ENCODE measurements around the gene OCIAD2.

OCIAD2 gene

DNA sequence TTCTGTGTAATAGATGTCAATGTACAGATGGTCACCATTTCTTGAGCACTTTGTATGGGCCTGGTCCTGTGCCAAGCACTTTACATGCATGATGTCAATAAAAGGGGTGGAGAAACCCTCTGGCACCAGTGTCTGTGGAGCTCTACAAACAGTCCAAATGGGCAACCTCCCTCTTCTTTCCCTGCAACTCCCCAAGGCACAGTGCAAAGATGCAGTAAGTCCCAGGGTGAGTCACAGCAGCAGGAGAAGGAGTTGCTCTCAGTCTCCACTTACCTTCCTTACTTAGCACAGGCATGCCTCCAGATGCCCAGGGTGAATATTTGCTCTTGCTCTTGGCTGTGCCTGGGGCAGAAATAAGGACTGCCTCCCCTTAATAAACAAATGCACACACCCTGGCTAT, 4.3 kb downstream of the OCIAD2 start:
- peaks cover 0 to 8% of the 10 kb centered on the region in 2 experiments; a peak in 1 of 3 replicates for H3K36me3 ChIP-seq (ENCODE audit: control insufficient read depth in 2 of 2, insufficient read depth in 1 of 2, low read length in 2 of 2)
- H3K9me3 ChIP-seq (ENCODE audit: control insufficient read depth, insufficient read depth, low read depth, low read length), result no peaks in the 10 kb centered on the region
- POLR2A ChIA-PET, result no interaction called here
- no peak overlapping the region for H3K4me3 ChIP-seq (ENCODE audit: low read depth, low read length)
- TF ChIP-seq ZFP41 (tag by site-specific recombination; IDR thresholded peaks at IDR 0.05; ENCODE audit: borderline replicate concordance), result no peak
- TF ChIP-seq ZNF114 (tag by site-specific recombination; IDR thresholded peaks at IDR 0.05), result no peak
- TF ChIP-seq, protein P1, sequence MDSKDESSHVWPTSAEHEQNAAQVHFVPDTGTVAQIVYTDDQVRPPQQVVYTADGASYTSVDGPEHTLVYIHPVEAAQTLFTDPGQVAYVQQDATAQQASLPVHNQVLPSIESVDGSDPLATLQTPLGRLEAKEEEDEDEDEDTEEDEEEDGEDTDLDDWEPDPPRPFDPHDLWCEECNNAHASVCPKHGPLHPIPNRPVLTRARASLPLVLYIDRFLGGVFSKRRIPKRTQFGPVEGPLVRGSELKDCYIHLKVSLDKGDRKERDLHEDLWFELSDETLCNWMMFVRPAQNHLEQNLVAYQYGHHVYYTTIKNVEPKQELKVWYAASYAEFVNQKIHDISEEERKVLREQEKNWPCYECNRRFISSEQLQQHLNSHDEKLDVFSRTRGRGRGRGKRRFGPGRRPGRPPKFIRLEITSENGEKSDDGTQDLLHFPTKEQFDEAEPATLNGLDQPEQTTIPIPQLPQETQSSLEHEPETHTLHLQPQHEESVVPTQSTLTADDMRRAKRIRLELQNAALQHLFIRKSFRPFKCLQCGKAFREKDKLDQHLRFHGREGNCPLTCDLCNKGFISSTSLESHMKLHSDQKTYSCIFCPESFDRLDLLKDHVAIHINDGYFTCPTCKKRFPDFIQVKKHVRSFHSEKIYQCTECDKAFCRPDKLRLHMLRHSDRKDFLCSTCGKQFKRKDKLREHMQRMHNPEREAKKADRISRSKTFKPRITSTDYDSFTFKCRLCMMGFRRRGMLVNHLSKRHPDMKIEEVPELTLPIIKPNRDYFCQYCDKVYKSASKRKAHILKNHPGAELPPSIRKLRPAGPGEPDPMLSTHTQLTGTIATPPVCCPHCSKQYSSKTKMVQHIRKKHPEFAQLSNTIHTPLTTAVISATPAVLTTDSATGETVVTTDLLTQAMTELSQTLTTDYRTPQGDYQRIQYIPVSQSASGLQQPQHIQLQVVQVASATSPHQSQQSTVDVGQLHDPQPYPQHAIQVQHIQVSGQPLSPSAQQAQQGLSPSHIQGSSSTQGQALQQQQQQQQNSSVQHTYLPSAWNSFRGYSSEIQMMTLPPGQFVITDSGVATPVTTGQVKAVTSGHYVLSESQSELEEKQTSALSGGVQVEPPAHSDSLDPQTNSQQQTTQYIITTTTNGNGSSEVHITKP (tag by site-specific recombination; IDR thresholded peaks at IDR 0.05), result peak; percentile 49
- peaks cover 2% of the 10 kb centered on the region; the same call in 1 of the 2 replicates for H3K4me1 ChIP-seq (ENCODE audit: control insufficient read depth, insufficient read depth, low read length)
- CTCF ChIA-PET, result no interaction called here
- no peak overlapping the region for H3K27ac ChIP-seq (ENCODE audit: extremely low read depth, low read depth, low read length)

DNA sequence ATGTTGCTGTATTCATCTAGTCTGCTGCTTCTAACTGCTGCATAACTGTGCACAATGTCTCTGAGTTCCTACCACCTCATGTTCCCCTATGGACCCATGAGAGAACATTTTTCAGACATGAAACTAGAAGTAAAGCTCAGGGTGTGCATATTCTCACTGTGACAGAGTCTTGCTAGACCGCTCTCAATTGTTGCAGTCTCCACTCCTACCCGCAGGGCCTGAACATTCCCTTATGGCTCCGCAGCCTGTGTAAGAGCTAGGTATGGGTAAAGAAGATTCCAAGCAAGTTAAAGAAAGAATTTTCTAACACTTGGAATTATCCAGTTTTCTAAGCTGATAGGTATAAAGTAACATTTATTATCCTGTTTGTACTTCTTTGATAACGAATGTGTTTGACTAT, 5.4 kb downstream of the OCIAD2 start:
- ChIA-PET POLR2A (no interaction called here), CTCF (no interaction called here)
- H3K36me3 ChIP-seq (ENCODE audit: control insufficient read depth in 2 of 2, insufficient read depth in 1 of 2, low read length in 2 of 2), result peaks cover 0 to 8% of the 10 kb centered on the region in 2 experiments; a peak in 1 of 3 replicates
- no peaks in the 10 kb centered on the region for H3K4me1 ChIP-seq (ENCODE audit: control insufficient read depth, insufficient read depth, low read length)
- no peak overlapping the region for H3K4me3 ChIP-seq (ENCODE audit: low read depth, low read length)
- no peak overlapping the region for H3K27ac ChIP-seq (ENCODE audit: extremely low read depth, low read depth, low read length)
- no peaks in the 10 kb centered on the region for H3K9me3 ChIP-seq (ENCODE audit: control insufficient read depth, insufficient read depth, low read depth, low read length)
- no peak for TF ChIP-seq REPIN1 (tag by site-specific recombination; IDR thresholded peaks at IDR 0.05; ENCODE audit: low read depth)
- no peak for TF ChIP-seq ZNF302 (tag by site-specific recombination; IDR thresholded peaks at IDR 0.05; ENCODE audit: low read depth)
- TF ChIP-seq ZNF214 (tag by site-specific recombination; IDR thresholded peaks at IDR 0.05; ENCODE audit: borderline replicate concordance), result no peak
- no peak for TF ChIP-seq ZNF530 (tag by site-specific recombination; IDR thresholded peaks at IDR 0.05; ENCODE audit: low read depth)
- no peak for TF ChIP-seq ZNF521 (tag by site-specific recombination; IDR thresholded peaks at IDR 0.05)
- TF ChIP-seq, protein P2, sequence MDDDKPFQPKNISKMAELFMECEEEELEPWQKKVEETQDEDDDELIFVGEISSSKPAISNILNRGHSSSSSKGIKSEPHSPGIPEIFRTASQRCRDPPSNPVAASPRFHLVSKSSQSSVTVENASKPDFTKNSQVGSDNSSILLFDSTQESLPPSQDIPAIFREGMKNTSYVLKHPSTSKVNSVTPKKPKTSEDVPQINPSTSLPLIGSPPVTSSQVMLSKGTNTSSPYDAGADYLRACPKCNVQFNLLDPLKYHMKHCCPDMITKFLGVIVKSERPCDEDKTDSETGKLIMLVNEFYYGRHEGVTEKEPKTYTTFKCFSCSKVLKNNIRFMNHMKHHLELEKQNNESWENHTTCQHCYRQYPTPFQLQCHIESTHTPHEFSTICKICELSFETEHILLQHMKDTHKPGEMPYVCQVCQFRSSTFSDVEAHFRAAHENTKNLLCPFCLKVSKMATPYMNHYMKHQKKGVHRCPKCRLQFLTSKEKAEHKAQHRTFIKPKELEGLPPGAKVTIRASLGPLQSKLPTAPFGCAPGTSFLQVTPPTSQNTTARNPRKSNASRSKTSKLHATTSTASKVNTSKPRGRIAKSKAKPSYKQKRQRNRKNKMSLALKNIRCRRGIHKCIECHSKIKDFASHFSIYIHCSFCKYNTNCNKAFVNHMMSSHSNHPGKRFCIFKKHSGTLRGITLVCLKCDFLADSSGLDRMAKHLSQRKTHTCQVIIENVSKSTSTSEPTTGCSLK (tag by site-specific recombination; IDR thresholded peaks at IDR 0.05), result no peak
- TF ChIP-seq, protein P3, sequence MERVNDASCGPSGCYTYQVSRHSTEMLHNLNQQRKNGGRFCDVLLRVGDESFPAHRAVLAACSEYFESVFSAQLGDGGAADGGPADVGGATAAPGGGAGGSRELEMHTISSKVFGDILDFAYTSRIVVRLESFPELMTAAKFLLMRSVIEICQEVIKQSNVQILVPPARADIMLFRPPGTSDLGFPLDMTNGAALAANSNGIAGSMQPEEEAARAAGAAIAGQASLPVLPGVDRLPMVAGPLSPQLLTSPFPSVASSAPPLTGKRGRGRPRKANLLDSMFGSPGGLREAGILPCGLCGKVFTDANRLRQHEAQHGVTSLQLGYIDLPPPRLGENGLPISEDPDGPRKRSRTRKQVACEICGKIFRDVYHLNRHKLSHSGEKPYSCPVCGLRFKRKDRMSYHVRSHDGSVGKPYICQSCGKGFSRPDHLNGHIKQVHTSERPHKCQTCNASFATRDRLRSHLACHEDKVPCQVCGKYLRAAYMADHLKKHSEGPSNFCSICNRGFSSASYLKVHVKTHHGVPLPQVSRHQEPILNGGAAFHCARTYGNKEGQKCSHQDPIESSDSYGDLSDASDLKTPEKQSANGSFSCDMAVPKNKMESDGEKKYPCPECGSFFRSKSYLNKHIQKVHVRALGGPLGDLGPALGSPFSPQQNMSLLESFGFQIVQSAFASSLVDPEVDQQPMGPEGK (tag by site-specific recombination; IDR thresholded peaks at IDR 0.05), result no peak
- TF ChIP-seq, protein P4, sequence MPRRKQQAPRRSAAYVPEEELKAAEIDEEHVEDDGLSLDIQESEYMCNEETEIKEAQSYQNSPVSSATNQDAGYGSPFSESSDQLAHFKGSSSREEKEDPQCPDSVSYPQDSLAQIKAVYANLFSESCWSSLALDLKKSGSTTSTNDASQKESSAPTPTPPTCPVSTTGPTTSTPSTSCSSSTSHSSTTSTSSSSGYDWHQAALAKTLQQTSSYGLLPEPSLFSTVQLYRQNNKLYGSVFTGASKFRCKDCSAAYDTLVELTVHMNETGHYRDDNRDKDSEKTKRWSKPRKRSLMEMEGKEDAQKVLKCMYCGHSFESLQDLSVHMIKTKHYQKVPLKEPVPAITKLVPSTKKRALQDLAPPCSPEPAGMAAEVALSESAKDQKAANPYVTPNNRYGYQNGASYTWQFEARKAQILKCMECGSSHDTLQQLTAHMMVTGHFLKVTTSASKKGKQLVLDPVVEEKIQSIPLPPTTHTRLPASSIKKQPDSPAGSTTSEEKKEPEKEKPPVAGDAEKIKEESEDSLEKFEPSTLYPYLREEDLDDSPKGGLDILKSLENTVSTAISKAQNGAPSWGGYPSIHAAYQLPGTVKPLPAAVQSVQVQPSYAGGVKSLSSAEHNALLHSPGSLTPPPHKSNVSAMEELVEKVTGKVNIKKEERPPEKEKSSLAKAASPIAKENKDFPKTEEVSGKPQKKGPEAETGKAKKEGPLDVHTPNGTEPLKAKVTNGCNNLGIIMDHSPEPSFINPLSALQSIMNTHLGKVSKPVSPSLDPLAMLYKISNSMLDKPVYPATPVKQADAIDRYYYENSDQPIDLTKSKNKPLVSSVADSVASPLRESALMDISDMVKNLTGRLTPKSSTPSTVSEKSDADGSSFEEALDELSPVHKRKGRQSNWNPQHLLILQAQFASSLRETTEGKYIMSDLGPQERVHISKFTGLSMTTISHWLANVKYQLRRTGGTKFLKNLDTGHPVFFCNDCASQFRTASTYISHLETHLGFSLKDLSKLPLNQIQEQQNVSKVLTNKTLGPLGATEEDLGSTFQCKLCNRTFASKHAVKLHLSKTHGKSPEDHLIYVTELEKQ (tag by site-specific recombination; IDR thresholded peaks at IDR 0.05; ENCODE audit: borderline replicate concordance), result no peak
- no peak for TF ChIP-seq ZNF433 (tag by site-specific recombination; IDR thresholded peaks at IDR 0.05; ENCODE audit: low read depth)
- TF ChIP-seq, protein P5, sequence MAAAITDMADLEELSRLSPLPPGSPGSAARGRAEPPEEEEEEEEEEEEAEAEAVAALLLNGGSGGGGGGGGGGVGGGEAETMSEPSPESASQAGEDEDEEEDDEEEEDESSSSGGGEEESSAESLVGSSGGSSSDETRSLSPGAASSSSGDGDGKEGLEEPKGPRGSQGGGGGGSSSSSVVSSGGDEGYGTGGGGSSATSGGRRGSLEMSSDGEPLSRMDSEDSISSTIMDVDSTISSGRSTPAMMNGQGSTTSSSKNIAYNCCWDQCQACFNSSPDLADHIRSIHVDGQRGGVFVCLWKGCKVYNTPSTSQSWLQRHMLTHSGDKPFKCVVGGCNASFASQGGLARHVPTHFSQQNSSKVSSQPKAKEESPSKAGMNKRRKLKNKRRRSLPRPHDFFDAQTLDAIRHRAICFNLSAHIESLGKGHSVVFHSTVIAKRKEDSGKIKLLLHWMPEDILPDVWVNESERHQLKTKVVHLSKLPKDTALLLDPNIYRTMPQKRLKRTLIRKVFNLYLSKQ (tag by site-specific recombination; IDR thresholded peaks at IDR 0.05; ENCODE audit: borderline replicate concordance), result no peak
- TF ChIP-seq ZFHX2 (tag by site-specific recombination; conservative IDR thresholded peaks at IDR 0.05), result no peak
- no peak for TF ChIP-seq BCL11A (tag by site-specific recombination; IDR thresholded peaks at IDR 0.05; ENCODE audit: low read depth)
- no peak for TF ChIP-seq ZNF777 (tag by site-specific recombination; IDR thresholded peaks at IDR 0.05; ENCODE audit: borderline replicate concordance)
- TF ChIP-seq IKZF3 (tag by site-specific recombination; IDR thresholded peaks at IDR 0.05), result no peak
- TF ChIP-seq, protein P6, sequence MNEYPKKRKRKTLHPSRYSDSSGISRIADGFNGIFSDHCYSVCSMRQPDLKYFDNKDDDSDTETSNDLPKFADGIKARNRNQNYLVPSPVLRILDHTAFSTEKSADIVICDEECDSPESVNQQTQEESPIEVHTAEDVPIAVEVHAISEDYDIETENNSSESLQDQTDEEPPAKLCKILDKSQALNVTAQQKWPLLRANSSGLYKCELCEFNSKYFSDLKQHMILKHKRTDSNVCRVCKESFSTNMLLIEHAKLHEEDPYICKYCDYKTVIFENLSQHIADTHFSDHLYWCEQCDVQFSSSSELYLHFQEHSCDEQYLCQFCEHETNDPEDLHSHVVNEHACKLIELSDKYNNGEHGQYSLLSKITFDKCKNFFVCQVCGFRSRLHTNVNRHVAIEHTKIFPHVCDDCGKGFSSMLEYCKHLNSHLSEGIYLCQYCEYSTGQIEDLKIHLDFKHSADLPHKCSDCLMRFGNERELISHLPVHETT (tag by site-specific recombination; IDR thresholded peaks at IDR 0.05), result no peak
